ENCODE data around the gene AWAT2.

DNA sequence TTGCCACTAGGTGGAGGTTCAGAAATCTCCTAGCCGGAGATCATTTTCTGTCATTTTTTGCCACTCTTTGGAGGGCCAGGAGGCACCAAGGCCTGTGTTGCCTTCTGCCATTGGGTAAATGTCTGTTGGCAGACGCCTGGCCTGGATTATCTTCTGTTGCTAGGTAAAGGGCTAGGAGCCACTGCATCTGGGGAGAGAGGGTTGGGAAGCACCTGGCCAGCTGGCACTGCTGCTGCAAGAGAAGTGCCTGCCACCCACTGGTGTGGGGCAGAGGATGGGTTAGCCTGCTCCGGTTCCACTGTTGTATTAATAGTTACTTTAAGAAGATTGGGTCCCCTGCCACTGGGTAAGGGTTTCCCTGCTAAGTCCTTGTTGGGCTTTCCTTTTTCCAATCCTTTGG is 58.1 kb downstream of the AWAT2 start:
- TF ChIP-seq, protein P1, sequence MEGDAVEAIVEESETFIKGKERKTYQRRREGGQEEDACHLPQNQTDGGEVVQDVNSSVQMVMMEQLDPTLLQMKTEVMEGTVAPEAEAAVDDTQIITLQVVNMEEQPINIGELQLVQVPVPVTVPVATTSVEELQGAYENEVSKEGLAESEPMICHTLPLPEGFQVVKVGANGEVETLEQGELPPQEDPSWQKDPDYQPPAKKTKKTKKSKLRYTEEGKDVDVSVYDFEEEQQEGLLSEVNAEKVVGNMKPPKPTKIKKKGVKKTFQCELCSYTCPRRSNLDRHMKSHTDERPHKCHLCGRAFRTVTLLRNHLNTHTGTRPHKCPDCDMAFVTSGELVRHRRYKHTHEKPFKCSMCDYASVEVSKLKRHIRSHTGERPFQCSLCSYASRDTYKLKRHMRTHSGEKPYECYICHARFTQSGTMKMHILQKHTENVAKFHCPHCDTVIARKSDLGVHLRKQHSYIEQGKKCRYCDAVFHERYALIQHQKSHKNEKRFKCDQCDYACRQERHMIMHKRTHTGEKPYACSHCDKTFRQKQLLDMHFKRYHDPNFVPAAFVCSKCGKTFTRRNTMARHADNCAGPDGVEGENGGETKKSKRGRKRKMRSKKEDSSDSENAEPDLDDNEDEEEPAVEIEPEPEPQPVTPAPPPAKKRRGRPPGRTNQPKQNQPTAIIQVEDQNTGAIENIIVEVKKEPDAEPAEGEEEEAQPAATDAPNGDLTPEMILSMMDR (IDR thresholded peaks at IDR 0.05) = no peak
- TF ChIP-seq EZH2 (IDR thresholded peaks at IDR 0.05; ENCODE audit: borderline replicate concordance, insufficient read depth, low read depth, low read length, poor library complexity, severe bottlenecking) = no peak
